HCEC 1CT (cell line): ENCODE results near the gene DHX15.
"Not testable (repeated sequence)": the region's sequence is repeated elsewhere in the genome, so short reads cannot be mapped to it uniquely, and the experiment has no call there.

Experiments
- DNase-seq: peaks from one replicate; pipeline ENCODE4 v3.0.0-alpha.2; 2017

DHX15 gene

DNA sequence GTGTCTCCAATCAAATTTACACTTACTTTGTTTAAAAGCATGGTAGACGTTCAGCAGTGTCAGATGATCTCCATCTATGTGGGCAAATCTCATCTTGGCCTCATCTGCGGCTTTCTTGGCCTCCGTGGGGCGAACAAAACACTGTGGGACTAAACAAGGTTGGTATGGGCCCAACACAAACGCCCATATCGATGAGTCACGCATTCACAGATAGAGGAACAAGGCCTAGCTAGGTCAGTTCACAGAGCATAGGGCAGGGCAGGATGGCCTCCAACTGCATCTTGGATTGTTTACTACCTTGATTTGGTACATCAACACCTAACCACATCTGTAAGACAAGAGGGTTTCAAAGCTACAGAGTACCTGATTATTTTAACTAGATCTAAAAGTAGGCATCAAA lies 47.3 kb downstream of the DHX15 start:
- no peak for DNase-seq

DNA sequence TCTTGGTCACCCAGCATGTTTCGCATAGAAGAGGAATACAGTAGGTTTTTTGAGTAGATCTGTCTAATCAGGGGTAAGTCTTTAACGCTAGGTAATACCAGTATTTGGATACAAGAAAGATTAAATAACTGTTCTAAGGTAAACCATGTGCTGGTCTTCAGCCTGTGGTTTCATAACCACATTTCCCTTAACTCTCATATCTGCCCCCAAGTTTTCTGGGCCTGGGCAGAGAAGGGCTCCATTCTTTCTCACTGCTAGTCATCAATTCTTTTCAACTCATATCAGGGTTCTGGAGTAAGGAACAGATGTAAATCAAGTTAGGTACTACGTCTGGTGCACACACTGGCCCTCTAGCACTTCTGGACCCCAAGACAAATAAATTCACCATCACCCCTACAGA lies 49.0 kb downstream of the DHX15 start:
- DNase-seq, result no peak

DNA sequence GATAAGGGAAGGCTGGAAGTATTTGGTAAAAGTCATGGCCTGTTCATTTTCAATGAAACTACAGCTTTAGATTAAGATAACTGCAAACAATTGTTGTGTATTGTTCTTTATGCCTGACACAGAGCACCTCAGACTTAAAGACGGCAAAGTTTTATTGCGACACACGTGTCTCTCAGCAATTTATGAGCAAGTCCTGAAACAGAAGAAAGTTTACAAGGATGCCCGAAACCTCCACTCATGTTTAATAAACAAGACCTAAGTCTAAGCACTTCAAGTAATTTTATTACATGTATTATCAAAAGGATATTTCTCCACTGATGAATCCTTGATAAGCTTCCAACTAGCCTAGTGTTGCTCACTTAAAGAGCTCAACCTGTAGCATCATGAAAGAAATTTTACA lies 51.0 kb downstream of the DHX15 start:
- no peak for DNase-seq

DNA sequence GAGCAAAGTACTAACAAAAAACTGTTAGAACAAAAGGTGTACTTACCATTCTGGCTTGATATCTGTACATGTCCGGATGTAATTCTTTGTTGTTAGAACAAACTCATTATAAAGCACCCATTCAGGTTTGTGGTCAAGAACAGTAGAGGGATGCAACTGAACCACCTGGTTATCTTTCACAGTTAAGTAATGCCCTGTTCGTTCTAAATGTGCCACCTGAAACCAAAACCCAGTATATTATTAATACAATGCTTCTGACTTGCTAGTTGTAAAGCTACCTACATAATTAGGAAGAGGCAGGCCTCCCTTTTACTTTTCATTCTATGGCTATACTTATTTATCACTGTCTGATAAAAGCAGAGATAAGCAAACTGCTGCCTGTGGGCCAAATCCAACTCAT lies 54.8 kb downstream of the DHX15 start:
- no peak for DNase-seq

DNA sequence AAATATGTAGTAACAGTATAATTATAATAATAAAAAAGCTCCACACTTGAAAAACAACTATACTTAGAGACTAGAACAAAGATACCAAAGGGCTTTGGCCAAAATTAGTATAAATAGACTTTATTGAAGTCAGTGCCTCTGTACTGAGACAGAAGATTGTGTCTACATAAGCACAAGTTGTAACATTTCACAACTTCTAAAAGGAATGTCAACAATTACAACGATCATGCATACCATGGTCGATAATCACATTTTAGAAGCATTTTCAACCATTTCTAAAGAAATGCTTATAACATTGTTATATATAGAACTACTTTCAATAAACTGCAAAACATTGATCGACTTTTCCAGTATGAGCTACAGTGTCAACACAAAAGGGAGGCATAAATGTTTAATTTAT lies 57.0 kb downstream of the DHX15 start:
- peak; percentile 40 for DNase-seq

DNA sequence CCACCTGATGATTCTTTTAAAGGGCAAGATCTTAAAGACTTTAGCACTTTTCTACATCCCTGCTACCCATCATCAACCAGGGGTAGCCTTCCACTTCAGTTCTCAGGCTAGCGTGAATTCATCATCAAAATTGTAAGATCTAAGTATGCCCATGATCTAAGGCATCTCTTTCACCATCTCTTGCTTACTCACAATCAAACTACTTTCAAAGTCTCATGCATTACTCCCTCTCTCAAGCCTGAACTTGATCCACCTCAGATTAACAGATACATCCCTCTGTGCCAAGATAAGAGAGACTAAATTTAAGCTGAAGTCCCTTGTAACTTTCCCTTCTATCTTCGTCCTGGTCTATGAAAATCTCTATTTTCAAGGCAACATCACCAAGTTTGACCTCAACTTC lies 62.8 kb downstream of the DHX15 start:
- DNase-seq, result no peak

DNA sequence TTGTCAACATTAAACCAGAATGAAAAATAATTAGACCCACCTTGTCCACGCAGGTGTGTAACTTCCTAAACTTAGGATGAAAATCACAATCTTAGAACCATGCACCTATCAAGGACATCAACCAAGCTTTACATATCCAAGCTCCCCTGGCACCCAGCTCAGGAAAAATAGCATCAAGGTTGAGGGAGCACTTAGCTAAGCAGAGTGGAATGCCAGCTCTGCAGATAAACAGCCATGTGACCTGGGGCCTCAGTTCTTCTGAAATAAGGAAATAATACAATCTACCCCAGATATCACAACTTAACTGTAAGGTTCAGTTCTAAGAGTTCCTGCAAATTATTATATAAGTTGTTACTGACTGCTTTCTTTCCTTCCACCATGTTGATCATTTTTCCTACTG lies 64.7 kb downstream of the DHX15 start:
- no peak for DNase-seq

DNA sequence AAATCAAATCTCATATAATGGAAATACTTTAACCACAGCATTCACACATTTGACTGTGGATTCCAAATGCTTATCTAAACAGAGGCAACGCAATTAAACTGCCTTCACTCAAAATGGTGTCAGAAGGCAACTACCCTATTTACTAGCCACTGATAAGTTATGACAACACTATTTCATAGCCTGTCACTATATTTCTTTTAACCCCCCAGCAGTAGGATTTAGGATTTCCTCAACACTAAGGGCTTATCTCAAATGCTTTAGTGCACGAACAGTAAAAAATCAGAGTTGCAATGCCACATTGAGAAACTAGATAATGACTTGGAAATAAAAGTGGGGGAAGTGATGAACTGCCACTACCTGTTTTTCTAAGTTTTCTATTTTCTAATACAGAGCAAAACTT lies 66.7 kb downstream of the DHX15 start:
- DNase-seq, result no peak

DNA sequence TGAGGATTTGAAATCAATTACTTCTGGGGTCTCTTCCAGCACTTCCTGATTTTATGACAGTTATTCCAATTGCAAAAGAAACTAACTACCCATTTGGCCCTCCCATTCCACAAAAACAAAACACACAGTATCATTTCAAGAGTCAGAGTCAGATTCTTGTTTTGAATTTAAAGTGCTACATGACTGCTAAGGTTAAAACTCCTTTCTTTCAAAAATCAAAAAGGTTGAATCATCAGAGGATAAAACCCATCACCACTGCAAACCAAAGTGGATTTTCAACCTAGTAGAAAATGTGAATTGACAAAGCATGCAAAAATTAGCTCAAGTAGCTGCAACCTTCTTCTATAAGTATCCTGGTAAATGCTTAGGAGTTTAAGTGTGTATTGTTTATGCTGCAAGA lies 67.4 kb downstream of the DHX15 start:
- DNase-seq, result no peak

DNA sequence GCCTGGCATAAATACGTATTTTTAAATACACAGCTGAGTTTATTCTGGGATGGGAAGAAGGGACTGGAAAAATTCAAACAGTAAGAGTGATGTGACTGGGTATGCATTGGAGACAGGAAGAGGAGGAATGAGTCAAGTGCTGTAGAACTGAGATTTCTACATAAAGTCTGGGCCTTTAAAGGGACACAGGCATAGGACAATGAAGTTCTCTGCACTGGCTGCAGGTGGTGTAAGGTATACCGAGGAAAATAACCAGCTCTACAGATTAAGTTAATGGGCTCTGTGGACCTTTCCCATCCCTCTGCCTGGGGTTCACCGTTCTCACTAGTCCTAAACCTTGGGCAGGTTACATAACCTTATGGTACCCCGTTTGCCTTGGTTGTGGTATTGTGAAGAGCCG lies 68.7 kb downstream of the DHX15 start:
- DNase-seq, result no peak

DNA sequence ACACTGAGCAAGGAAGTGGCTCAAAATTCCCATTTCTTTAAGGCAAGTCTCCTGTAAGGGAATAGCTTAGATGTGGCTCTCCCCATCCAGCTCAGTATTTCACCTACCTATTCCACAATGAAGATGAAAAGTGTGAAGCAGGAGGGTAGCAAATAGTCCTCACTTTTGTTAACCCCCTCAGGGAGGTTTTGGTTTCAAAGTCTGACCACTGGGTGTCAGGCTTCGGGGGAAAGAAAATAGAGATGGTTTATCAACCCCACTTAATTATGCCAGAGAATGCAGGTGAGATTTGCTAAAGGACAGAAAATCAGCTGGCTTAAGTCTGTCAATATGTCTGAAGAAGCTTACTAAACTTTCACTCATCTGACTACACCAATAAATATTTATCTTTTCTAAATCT lies 69.5 kb downstream of the DHX15 start:
- no peak for DNase-seq

DNA sequence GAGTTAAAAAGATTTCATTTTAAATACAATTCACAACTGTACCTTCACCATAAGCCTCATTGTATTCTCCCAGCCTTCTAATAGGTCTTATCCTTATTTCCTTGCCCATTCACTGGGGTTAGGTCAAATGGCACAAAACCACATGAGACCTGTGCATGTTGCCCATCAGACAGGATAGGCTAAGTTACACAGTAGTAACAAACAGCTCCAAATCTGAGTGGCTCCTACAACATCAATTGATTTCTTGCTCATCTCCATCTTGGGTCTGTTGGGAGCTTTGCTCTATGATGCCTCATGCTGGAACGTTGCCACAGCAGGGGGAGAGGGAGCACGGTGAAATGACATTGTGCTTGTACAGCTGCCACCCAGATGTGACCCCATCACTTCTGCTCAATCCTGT lies 70.6 kb downstream of the DHX15 start:
- DNase-seq, result no peak

DNA sequence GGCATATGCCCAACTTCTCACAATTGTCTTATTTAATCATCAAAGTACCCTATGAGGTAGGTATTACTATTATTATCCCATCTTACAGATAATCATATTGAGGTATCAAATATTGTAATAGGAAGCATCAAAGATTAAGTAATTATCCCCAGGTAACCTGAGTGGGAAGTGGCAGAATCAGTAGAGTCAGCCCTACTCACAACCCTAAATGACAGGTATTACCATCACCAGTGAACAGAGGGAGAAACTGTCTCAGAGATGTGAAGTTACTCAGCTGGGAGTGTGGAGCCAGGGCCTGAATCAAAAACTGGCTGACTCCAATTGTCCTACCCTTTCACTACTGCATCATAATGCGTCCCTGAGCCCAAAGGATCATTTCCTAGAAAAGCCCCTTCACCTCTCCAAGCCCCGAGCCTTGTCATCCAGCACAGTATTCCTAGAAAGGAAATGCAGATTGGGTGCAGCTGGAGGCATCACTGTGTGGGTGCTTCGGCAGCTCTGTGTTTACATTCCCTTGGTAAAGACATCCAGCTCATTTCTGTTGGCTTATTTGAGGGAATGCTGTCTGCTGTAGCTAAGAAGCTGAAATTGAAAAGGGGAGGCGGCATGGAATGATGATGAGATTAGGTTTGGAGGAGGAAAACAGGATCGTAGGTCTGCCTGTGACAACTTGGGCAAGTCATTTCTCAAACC lies 72.8 kb downstream of the DHX15 start:
- peak; percentile 14 for DNase-seq

DNA sequence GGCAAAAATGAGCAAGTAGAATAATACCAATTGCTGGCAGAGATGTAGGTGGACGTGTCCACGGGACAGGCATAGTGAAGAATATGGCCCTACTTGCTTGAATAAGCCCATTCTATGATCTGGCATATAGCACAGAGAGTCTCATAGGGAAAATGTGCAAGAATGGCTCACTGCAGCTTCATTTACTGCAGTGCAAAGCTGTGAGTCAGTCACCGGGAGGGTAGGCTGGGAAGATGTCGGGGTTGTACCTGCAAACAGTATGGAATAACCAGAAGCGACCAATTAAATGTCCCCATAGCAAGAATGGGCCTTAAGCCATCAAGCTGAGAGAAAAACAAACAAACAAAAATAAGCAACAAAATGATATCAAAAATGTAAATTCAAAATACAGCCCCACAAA lies 74.3 kb downstream of the DHX15 start:
- no peak for DNase-seq

DNA sequence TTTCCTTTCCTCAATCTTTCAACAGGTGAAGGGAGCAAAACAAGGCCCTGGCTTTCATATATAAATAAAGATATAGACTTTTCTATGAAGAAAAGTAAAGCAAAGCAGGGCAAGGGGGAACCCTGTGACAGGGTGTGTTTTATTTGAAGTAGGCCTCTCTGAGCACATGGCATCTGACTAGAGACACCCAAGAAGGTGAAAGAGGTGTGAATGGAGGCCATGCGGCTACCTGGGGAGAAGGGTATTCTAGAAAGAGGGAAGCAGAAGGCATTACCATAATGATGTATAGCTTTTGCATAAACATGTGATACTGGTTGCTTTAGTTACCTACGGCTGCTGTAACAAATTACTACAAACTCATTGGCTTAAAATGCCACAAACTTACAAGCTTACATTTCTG lies 75.8 kb downstream of the DHX15 start:
- no peak for DNase-seq

DNA sequence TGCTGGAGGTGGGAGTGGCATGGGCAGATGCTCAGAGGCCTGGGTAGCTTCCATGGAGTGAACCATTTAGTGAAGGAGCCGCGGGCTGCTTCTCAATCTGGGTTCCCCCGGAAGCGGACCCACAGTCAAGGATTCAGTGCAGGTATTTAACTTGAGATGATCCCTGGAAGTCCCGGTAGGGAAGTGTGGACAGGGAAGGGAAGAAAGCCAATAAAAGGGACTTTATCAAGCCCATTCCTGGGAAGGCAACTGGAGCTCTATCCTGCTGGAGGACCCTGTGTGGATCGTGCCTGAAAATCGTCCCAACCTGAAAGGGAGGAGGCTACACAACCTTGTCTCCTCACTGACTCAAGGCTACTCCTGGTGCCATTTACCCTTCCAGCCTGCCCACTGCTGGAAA lies 76.9 kb downstream of the DHX15 start:
- DNase-seq, result no peak

DNA sequence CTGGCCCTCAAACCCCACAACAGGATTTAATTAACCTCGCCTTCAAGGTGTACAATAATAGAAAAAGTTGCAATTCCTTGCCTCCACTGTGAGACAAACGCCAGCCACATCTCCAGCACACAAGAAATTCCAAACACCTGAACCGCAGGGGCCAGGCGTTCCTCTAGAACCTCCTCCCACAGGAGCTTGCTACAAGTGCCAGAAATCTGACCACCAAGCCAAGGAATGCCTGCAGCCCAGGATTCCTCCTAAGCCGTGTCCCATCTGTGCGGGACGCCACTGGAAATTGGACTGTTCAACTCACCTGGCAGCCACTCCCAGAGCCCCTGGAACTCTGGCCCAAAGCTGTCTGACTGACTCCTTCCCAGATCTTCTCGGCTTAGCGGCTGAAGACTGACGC lies 81.3 kb downstream of the DHX15 start:
- not testable (repeated sequence) for DNase-seq

DNA sequence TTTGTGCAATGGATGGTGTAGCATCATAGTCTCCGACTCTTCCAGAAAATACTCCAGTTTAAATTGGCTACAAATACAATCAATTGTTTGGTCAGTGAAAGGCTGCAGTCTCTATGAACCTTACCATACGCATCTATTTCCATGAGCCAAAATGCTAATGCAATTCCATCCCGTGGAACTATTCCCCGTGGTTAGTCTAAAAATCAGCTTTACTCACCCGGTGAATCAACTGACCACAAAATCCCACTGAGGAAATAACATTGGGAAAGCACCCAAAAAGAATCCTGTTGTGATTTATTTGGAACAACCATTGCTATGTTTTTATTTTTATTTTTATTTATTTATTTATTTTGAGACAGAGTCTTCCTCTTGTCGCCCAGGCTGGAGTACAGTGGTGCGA lies 87.1 kb downstream of the DHX15 start:
- no peak for DNase-seq

DNA sequence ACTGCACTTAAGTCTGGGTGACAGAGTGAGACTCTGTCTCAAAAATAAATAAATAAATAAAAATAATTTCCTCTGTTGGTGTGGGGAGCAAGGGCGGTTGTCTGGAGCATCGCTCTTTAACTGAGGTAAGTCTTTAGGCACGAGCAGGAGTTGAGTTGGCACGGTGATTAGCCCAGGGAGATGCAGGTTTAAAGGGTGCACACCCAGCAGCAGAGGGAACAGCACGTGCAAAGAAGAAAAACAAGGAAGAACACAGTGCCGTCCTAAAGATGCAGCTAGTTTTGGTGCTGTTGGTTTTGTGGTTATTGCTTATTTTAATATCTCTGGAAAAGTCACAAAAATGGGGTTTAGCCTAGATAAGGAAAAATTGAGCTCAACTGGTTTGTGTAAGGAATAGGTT lies 87.8 kb downstream of the DHX15 start:
- DNase-seq, result no peak

DNA sequence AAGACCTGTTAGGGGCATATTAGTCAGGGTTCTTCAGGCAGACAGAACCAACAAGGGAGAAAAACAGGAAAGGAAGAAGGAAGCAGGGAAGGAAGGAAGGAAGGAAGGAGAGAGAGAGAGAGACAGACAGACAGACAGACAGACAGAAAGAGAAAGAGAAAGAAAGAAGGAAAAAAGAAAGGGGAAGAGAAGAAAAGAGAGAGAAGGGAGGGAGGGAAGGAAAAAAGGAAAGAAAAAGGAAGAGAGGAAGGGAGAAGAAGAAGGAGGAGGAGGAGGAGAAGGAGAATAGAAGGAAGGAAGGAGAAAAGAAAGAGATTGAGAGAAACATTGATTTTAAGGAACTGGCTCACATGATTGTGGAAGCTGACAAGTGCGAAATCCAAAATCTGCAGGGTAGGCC lies 89.0 kb downstream of the DHX15 start:
- DNase-seq, result no peak

DNA sequence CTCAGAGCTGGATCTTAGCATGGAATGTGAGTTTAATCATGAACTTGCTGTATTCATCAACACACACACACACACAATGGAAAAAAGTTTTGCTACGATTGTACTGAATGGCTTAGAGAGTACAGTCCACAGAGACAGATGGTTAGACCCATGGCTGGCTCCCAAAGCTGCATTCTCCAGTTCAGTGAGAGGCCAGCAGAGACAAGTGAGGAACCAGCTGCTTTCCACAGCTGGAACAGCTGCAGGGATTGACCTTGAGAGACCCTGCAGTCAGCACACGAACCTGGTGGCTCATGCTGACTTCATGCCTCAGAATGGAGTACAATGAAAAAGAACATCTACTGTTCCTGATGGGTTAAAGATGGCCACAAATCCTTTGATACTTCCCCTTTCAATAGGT lies 94.5 kb downstream of the DHX15 start:
- DNase-seq, result no peak

DNA sequence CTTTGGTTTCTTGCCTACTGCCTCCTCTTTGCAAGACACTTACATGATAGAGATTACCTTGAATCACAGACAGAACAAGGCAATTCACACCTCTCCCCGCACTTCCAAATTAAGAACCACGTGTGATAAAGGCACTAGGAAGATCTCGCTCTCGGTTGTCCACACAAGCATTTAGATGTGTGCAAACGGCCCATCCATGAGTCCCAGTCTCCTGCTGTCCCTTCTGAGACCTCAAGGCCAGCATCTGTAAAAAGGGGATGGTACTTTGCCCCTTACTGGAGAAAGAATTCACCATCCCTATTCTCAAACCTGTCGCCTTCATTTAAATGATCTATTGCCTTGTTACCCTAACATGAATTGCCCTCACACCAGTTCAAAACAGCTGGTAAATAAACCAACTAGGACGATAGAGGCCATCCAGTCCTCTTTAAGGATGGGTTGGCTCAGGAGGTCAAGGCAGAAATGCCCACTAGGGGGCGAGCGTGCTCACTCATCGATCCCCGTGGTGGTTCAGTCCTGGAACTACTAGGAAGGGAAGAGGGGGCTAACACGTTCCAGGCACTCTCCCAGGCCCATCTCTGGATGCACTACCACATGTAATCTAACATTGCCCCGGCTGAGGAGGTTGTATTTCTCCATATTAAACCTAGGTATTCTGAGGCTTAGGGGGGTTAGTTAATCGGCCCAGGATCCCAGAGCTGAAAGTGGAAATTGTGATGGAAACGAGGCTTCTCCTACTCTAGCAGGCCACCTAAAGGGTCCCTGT lies 95.8 kb downstream of the DHX15 start:
- DNase-seq, result peak; percentile 41

DNA sequence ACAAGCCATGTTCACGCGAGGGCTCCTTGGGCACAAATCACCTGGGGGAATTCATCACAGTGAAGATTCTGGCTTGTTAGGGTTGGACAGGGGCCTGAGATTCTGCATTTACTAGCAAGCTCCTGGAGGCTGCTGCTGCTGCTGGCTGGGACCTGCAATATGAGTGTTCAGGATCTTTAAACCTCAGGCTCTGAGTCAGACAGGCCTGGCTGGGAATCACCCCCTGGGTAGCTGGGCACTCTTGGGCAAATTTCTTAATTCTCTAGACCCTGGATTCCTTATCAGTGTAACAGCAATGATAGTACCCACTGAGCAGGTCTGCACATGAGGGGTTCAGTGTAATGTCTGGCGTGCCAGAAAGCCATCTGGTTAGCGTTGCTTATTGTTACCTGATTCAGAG lies 101.5 kb downstream of the DHX15 start:
- DNase-seq, result no peak

DNA sequence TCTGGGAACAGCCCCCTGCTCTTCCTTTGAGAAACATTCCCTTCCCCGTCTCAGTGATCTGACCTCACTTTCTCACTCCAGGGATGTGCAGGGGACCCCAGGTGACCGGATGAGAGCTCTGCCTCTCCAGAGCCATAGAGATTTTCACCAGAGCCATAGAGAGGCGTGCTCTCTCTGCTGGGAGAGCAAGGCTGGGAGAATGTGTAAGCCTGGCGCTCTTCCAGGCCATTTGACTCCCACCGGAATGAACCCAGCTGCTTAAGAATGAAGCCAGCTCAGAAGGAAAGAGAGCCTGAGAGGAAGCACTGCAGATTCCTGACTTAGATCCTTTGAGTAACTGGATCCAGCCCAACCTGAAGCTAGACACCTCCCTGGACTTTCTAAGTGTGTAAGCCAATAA lies 106.4 kb downstream of the DHX15 start:
- DNase-seq, result peak; percentile 47
